Coronary artery (tissue), 2 donors: ENCODE measurements around the gene TMEM62.
"Not testable (repeated sequence)": the region's sequence is repeated elsewhere in the genome, so short reads cannot be mapped to it uniquely, and the experiment has no call there.

Source experiments
- DNase-seq: peaks from one replicate; pipeline ENCODE4 v3.0.0-alpha.2; 2017; ENCODE audit warnings: low spot score
- H3K27ac ChIP-seq, 2 donors: fragments of 200-600 bp; sonication (generic); one replicate each; pipeline ENCODE4 v1.5.1; 2016 to 2019
- H3K4me3 ChIP-seq: fragments of 200-600 bp; sonication (generic); 2 replicates; pipeline ENCODE4 v1.5.1; 2016; ENCODE audit warnings: mild to moderate bottlenecking, moderate library complexity
- CTCF ChIP-seq: fragments of 200-600 bp; sonication (generic); IDR thresholded peaks from one replicate; pipeline ENCODE4 v1.5.1; 2019; ENCODE audit warnings: antibody characterized with exemption

TMEM62 gene

GRCh38 chr15:43215961-43216360, 82.6 kb downstream of the TMEM62 start:
- no peak for TF ChIP-seq CTCF
- no peak overlapping the region for H3K4me3 ChIP-seq
- no peak overlapping the region for H3K27ac ChIP-seq
- peak; percentile 45 for DNase-seq

GRCh38 chr15:43218908-43219706, 85.7 kb downstream of the TMEM62 start:
- no peak overlapping the region for H3K4me3 ChIP-seq
- H3K27ac ChIP-seq, result no peak overlapping the region
- peak; percentile 57 for DNase-seq
- TF ChIP-seq CTCF, result no peak

- no peak overlapping the region for H3K27ac ChIP-seq
- no peak overlapping the region for H3K4me3 ChIP-seq
- no peak for TF ChIP-seq CTCF
- no peak for DNase-seq
Observed at GRCh38 chr15:43219929-43220928, 86.8 kb downstream of the TMEM62 start.

GRCh38 chr15:43220991-43221403, 87.6 kb downstream of the TMEM62 start, which contains the start of gene EPB42:
EPB42 (minus strand) TSS chr15:43221018; CDS start chr15:43220825, 193 bp downstream.
- DNase-seq, result no peak
- Histone ChIP-seq H3K4me3 (no peak within 1 kb of the TSS), H3K27ac (no peak within 1 kb of the TSS)
- no peak for TF ChIP-seq CTCF

GRCh38 chr15:43221422-43221821, 88.0 kb downstream of the TMEM62 start:
- TF ChIP-seq CTCF, result no peak
- Histone ChIP-seq H3K4me3 (no peak overlapping the region), H3K27ac (no peak overlapping the region)
- no peak for DNase-seq

GRCh38 chr15:43225201-43225949, 92.0 kb downstream of the TMEM62 start:
- peak; percentile 44 for TF ChIP-seq CTCF
- H3K27ac ChIP-seq, result no peak overlapping the region

GRCh38 chr15:43225950-43226255, 92.5 kb downstream of the TMEM62 start:
- not testable (repeated sequence) for H3K27ac ChIP-seq, DNase-seq, H3K4me3 ChIP-seq

More at GRCh38 chr15:43225201-43225949, 92.0 kb downstream of the TMEM62 start:
- no peak for DNase-seq
- H3K4me3 ChIP-seq, result no peak overlapping the region
